ENCODE data around the gene SRSF1.

GRCh38 chr17:57986841-57987580 lies 20.0 kb downstream of the SRSF1 start:
- TF ChIP-seq CTCF (IDR thresholded peaks at IDR 0.05) (peak in 1 of 6 experiments; percentile 6), POLR2A (IDR thresholded peaks at IDR 0.05) (peak in 1 of 2 donors; percentile 72)
